GM12865 (cell line): ENCODE measurements around the gene VTI1A.

Source experiments
- DNase-seq: peaks from one replicate; pipeline ENCODE4 v3.0.0; 2010; ENCODE audit warnings: low read depth
- H3K4me3 ChIP-seq: 2 replicates; pipeline ENCODE4 v1.5.1; 2011; ENCODE audit warnings: mild to moderate bottlenecking, low read depth, low read length, control low read depth
- CTCF ChIP-seq: IDR thresholded peaks from 2 replicates; pipeline ENCODE4 v1.5.1; 2011; ENCODE audit warnings: low read length, control low read depth, low read depth, inconsistent platforms; ENCODE audit not compliant: insufficient read depth; ENCODE audit errors: missing control alignments

The VTI1A gene

DNA sequence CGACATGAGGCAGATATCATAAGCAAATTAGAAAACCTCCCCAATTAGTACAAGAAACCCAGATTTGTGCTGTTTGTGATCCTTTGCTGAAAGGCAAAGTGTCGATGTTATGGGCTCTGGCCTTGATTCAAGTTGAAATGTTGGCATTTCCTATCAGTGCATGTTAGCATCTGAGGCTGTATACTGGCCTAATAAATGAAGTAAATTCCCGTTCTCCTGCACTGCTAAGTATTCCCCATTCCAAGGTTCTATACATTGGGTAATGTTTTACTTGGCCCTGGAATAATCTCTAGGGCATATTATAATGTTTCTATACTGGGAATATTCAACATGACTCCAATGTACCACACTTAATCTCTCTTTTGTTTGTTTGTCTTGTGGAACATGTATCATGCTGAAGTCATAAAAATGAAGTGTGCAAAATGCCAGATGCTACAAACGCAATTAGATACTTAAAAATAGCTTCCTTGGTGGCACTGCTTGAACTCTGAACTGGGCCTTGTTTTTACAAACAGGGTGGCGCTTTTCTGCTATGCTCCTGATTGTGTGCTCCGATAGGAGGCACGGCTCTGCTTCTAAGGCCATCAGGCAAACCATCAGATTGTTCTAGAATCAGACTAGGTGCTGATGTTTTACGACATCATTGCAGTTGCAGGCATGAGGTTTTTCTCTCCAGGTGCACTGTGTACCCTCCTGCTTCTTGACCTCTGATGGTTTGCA, 346.3 kb downstream of the VTI1A start:
- no peak for DNase-seq
- no peak overlapping the region for H3K4me3 ChIP-seq
- TF ChIP-seq CTCF: no peak

- TF ChIP-seq CTCF: no peak
- H3K4me3 ChIP-seq: no peak overlapping the region
- DNase-seq: no peak
Measured at GRCh38 chr10:112794201-112794600, 347.2 kb downstream of the VTI1A start.

DNA sequence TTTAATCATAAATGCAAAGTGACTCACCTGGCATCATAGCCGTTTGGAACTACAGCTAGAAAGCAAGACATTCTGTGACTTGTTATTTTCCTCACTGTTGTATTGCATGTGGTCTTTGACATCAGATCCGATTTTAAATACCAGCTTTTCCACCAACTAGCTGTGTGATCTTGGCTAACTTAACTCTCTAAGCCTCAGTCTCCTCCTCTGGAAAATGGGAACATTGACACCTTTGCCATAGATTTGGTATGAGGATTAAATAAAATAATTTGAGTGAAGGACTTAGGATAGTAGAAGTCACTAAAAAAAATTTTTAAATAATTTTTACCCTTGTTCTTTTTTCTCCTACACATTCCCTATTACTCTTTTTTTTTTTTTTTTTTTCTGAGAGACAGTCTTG, 348.1 kb downstream of the VTI1A start:
- no peak overlapping the region for H3K4me3 ChIP-seq
- no peak for TF ChIP-seq CTCF
- DNase-seq: no peak

DNA sequence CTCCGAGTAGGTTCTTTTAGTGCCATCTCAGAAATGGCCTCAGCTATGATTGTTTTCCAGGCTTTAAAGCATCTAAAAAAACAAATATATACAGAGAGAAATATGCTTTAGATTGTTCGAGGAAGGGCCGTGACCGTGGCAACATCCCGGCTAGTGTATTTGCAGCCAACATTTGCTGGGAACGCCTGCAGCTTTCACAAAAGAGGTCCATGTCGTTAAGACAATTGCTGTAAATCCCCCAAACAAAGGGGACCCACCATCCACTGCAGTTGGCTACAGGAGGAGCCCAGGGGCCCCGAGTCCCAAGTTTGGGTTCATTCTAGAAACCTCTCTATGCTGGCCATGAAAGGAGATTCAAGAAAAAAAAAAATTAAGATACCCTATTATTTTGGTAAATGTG, 350.2 kb downstream of the VTI1A start:
- no peak for TF ChIP-seq CTCF
- H3K4me3 ChIP-seq: no peak overlapping the region
- DNase-seq: no peak

GRCh38 chr10:112797855-112798254, 350.8 kb downstream of the VTI1A start:
- TF ChIP-seq CTCF: no peak
- H3K4me3 ChIP-seq: no peak overlapping the region
- no peak for DNase-seq

DNA sequence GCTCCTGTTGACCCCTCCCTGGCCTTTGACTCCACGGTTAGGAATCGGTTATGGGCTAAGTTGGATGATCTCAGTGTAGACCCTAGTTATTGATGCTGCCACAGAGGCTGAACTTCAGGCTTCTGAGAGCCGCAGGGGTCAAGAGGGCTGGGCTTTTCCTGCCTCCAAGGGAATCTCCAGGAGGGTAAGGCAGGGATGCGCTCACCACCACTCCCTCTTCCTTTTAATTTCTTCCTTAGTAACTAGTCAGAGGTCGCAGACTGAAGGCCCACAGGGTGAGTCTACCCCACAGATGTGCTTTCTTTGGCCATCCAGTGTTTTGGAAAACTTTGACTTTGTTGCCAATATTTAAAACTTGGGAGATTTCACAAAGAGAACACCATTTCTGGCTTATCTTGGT, 352.0 kb downstream of the VTI1A start:
- TF ChIP-seq CTCF: no peak
- no peak overlapping the region for H3K4me3 ChIP-seq
- no peak for DNase-seq

DNA sequence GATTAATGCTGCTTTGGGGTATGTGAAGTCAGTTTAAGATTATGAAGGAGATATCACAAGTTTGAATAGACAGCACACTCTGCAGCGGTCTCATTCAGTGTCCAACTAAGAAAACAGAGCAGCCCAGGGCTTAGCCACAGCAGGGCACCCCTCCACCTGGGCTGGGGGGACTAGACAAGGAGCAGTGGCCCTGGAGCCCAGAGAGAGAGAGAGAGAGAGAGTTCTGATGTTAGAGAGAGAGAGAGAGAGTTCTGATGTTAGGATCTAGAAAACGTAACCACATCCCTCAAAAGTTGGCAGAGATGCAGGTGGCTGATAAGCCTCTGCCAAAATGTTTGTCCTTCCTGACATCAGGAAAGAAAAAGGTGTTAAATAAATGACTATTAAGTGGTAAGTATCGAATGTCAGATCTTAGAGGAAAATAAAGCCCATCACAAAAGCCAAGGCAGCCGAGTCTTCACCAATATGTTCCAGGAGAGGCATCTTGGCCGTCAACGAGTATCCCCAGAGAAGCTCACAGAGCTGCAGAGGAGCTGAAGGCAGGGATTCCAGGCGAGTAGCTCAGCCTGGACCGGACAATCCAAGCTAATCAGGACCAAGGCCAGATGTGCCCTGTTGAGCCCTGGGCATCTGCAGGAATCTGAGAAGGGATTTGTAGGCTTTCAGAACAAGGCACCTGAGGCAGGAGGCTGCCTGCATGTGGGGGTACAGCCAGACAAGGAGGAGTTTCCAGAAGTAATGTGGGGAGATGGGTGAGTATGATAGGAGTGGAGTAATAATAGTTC, 352.9 kb downstream of the VTI1A start:
- no peak for DNase-seq
- H3K4me3 ChIP-seq: no peak overlapping the region
- no peak for TF ChIP-seq CTCF
